Stimulated activated CD4-positive, alpha-beta T cell treated with anti-CD3 and anti-CD28 coated beads, Interleukin-4, amount 100 ng/mL, for 1 hour (primary cell): ENCODE data around the gene TRPM3.

Experiments
- DNase-seq: peaks from one replicate; pipeline ENCODE4 v3.0.0-alpha.2; 2020

Gene TRPM3

DNA sequence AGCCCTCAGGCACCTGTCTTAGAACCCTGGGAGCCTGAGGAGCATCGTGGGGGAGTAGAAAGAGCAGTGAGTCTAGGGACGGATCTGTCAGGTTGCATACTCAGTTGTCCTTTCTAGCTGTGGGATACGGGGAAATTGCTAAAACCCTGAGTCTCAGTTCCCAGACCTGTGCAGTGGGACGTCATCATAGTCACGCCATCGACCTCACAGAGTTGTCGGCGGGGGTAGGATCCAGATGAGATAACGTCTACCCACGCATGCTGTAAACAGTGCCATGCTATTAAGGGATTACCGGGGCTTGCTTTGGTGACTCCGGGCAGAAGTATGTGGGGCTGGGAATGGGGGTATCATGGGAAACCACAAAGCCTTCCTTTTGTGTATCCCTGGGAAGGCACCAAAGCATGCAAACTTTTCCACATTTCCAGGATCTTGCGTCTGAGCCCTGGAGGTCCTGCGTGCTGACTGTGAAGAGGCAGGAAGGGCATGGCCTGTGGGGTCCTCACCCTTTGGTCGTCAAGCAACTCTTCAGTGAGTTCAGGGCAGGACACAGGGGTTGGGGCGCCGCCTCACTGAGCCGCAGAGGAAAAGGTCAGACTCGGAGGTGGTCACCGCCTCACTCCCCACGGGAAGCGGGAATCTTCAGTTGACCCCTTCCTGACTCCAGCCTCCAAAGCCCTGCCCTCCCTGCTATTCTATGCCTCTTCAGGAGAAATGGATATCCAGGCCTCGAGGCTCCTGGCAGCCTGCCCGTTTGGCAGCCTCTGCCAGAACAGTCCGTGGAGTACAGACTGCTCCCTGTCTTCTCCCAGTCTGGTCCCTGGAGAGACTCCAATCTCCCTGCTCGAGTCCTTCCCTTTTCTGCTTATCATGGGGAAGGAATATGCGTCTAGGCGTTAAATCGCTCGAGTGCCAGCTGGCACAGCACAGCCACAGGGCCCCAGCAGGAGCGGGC, 520.1 kb downstream of the TRPM3 start:
- DNase-seq = no peak

DNA sequence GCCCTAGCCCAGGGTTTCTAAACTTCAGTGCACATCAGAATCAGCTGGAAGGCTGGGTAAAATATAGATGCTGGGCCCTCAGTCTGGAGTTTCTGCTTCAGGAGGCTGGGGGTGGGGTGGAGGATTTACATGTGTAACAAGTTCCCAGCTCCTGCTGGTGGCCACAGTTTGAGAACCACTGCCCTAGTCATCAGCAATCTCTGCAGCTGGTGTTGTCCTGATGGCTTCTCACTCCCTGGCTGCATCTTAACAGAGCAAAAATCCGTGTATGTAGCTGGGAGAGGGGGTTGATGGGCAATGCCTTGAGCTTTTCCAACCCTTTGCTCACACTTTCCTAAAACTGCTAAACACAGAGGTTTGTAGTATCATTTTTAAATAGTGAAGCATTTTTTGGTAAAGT, 520.9 kb downstream of the TRPM3 start:
- DNase-seq = no peak

DNA sequence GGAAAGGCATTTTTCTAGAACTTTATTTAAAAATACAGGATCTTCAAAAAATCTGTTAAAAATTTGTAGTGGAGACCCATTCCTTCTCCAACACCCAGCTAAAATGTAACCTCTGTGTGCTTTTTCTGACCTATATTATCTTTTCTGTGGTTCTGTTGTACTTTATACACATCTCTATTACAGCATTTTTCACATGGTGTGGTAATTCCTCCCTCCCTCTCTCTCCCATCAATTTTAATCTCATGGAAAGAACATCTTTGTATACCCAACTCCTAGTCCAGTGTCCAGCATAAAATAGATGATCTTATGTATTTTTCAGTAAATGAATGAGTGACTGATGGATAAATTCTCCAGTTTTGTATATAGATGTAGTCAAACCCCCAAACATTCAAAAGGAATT, 523.5 kb downstream of the TRPM3 start:
- no peak for DNase-seq

DNA sequence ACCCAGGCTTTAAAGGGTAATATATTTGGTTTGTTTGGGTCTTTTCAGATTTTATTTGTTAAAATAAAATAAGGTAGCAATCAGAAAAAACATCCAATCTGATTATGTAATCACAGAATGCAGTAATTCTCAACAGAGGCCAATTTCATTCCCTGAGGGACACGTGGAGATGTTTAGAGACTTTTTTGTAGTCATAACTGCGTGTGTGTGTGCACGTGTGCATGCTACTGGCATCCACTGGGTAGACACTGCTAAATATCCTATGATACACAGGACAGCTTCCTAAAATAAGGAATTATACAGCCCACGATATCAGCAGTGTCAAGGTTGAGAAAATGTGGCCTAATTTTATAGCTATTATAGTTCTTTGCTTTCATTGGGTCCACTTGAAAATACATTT, 526.2 kb downstream of the TRPM3 start:
- DNase-seq = no peak

DNA sequence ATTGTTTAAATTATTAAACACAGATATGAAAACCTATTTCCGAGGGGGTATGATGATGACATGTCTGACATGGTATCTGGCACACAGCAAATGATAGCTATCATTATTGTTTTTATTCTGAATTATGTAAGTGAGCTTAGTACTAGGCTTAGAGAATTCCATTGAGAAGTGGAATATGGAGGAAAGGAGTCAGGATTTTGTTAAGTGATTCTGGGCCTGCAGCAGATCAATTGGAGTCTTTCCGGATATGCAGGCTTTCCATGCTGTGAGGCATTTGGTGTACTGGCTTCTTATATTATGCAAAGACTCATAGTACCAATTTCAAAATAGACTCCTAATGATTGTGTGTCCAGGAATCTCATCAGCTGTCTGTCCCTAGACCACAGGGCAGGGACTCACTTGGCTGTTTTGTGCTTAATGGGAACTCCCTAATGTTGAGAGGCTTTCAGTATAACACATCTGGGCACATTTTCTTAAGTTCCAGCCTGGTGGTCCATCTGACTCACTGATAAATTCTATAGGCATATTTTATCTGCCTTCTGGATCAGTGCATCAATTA, 527.0 kb downstream of the TRPM3 start:
- DNase-seq = no peak

DNA sequence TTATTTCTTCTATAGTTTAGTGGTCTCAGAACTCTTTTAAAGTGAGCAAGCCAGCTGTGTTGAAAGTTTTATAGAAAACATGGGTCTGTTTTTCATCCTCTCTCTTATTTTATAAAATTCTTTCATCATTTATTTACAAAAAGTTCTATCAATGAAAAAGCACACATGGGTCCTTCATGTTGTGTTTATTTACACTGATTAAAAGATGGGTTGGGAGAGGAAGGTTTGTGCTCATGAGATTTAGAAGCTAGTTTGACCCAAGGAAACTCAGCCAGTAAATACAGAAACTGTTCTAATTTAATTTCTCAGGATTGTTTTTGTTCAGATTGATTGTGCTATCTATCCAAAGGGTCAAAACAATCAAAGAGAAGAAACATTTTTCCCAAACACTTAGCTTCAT, 528.2 kb downstream of the TRPM3 start:
- no peak for DNase-seq

DNA sequence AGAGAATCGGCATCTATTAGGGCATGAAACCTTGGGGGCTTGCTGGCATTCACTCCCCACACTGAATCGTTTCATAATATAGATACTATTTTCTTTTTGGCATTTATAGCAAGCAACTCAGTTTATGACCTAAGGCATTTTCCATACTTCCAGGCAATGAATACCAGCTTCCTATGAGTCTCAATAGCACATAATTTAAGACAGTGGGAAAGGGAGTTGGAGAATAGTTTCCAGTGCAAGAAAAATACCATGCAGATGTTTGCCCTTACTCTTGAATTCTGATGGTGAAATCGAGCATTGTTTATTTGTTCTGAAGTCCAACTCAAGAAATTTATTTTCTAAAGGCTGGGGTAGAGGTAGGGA, 531.1 kb downstream of the TRPM3 start:
- no peak for DNase-seq

DNA sequence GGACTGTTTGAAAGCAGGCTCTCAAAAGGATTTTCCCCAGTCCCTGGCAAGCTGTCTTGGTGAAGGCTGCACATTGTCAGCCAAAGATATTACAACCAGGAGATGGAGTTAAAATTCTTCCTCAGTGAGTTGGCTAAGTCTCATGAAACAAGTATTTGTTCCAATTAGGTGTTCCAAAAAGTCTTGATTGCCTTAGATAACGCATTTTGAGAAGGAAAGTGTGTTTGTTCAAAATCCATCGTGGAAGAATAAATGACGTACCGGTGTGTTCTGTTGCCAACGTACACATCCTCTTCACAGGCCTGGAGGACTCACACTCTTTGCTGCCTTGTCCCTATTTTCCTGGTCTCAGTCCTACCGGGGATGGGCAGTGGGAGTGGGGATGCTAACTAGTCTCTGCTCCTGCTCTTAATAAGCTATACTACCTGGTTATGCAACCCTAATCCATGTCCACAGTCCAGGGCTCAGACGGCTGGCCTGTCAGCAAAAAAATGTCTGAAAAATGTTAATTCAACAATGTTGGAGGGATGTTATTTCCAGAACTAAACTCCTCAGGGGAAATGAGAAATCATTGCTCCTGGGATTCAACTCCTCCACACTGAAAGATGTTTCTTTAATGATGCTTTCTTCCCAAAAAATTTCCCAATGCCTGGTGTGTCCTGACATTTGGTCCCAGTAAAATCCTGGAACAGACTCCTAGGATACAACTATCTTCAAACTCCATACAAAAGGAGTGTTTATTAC, 531.7 kb downstream of the TRPM3 start:
- DNase-seq = no peak

DNA sequence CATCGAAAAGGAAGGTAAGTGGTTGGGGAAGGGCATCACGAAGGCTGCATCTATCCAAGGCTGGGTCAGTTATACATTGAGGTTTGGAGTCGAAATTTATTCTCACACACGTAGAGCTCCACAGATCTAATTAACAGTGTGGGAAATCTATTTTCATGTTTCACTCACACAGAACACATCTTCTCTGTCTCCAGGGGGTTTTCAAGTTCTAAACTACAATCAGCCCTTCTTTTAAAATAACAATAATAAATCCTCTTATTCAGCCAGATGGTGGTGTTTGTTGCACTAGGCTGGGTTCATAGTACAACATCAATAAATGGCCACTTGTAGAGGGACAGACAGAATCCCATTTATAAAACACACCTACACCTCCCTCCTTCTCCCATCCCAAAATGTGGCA, 532.4 kb downstream of the TRPM3 start:
- DNase-seq = no peak

DNA sequence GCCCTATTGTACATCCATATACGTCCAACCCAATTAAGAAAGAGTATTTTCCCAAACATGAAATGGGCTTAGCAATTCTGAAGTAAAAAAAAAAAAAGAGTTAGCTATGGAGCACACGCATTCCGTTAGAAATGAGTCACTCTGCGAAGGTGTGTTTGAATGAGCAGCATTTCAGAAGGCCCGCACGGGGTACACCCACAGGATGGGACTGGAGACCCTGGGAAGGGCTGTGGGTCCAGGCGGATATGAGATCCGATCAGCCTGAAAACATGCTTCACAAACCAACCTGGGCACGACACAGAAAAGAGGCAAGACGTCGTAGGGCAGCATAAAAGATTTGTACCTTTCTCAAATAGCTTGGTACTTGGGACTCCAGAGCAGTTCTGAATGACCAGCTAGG, 533.0 kb downstream of the TRPM3 start:
- no peak for DNase-seq

DNA sequence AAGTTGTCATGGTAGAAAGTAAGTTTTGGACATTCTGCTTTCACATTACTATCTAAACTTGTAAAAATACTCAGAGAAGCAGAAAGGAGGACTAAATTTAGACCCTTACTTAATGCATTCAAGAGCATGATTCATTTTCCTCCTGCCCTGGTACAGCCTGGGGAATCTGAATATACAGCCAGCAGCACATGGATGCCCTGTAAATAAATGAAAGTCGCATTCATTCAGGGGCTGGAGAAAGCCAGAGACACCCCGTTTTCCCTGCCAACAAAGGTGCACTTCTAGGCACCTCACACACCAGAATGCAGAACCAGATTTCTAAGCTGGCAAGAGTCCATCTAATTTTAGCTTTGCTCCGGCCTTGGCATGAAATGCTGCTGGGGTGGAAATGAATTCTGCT, 534.2 kb downstream of the TRPM3 start:
- no peak for DNase-seq

DNA sequence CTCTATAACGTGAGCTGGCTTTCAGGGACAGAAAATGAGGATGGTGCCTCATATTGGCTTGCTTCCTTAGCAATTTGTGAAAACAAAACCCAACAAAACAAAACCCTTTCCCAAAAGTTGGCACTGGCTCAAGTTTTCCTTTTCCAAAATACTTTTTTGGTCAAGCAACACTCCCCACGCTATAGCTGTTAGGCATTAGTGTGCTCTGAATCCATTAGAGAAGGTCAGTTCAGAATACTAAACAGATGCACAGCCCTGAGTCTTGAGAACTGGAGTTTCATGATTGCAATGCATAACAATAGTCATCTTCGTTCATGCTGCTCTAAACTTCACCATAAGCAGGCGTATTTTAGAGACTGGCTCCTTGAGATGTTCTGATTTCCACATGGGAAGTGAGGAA, 534.9 kb downstream of the TRPM3 start:
- DNase-seq = no peak

DNA sequence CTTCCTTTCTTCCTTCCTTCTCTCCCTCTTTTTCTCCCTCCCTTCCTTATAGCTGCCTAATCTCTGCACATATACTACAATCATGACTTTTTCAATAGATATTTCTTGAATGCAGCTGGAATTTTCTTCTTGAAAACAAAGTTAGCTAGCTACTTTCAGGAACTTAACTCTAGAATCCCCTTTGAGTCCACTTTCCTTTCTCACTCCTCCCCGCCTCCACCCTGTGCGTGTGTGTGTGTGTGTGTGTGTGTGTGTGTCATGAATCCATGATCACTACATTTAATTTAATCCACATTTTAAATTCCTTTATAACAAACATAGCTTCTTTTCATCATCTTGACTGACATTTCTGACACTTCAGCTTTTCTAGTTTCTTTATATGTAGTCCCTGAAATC, 539.5 kb downstream of the TRPM3 start:
- no peak for DNase-seq

DNA sequence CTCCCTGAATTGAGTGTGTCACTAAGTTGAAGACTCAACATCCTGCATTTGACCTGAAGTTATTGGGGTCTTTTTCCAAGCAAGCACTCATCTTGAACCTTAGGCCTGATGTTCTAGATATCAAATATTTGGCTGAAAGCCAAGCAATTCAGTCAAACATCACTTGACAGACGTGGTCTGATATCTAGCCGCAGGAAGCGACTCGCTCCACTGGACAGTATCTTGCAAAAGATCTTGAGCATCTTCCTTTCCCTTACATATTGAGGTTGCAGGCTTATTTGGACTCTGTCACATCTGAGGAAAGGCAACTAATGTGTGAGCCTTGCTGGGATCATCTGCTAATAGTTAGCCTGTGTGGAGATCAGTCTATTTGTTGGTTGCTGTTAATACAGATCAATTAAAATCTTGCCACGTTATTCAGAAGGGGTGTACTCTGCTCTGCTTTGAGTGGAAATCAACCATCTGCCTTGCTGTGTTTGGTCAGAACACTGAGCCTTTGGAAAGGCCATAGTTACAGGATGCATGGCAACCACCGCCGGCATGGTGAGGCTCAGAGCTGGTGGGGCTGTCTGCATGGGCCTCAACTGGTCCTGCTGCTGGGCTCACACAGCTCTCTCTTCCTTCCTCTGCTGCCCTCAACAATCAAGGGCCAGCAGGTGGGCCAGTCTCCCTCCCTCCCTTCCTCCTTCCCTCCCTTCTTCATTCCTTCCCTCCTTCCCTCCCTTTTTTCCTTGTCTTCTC, 540.0 kb downstream of the TRPM3 start:
- DNase-seq = no peak

DNA sequence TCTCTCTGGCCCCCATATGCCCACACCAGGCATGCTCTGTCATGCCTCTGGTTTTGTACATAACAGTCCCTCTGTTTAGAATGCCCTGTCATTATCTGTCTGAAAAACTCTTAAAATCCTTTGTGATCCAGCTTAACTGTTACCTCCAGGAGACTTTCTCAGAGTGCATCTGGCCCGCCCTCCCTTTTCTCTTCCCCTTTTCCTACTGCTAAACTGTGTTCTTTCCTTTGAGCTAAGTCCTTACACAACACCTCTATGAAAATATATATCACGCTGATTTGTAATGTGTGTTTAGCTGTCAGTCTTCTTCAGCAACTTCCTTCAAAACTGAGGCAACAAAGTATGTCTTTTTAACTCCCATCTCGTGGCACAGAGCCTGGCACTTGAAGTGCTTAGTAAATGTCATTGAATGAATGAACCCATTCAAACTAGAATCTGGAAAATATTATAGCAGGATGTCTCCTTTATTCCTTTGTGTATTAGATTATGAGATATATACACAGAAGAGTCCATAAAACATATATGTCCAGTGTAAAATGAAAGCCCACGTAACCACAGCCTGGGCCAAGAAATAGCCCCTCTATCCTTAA, 540.7 kb downstream of the TRPM3 start:
- DNase-seq = no peak

DNA sequence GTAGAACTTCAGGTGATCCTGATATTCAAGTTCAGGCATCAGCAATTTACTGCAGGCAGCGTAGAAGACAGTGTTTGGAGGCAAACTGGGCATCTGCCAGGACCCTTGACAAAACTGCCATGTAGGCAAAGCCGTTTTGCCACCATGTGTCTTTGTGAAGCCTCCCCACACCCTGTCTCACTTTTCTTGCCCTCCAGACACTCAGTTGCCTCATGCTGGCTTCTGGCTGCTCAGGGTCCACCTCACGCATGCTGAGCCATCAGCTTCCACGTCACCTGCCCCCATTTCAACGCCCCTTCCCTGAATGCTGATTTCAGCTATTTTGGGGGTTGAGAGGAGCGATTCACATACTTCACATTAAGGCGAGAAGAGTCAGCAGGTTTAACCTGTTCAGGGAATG, 541.7 kb downstream of the TRPM3 start:
- no peak for DNase-seq

DNA sequence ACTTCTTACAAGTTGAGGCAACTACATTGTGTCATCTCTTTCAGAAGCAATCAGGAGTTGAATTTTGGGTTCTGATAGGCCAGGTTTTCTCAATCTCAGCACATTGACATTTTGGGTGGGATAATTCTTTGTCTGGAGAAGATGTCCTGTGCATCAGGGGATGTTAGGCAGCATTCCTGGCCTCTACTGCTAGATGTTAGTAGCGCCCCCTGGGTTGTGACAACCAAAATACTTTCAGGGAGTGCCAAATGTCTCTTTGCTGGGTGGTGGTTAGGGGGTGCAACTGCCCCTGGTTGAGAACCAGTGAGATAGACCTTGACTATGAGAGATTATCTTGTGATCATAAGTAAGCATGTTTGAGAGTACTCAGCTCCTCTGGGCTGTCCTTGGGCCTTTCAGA, 542.7 kb downstream of the TRPM3 start:
- no peak for DNase-seq

DNA sequence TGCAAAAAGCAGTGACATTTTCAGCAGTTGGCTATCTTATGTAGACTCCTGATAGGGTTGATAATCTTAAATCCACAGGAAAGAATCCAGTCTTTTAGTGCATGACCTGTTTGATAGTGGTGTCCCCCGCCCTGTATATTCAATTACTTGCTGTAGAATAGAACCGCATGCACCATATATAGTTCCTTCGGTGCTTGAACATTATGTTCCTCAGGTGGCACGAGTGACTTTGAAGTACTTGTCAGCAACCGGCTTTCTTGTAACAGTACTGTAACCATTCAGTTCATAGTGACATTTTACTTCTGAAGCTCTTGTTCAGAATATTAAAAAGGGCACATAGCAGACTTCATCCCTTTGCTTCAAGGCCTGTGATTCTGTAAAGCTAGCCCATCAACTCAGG, 543.8 kb downstream of the TRPM3 start:
- DNase-seq = no peak

DNA sequence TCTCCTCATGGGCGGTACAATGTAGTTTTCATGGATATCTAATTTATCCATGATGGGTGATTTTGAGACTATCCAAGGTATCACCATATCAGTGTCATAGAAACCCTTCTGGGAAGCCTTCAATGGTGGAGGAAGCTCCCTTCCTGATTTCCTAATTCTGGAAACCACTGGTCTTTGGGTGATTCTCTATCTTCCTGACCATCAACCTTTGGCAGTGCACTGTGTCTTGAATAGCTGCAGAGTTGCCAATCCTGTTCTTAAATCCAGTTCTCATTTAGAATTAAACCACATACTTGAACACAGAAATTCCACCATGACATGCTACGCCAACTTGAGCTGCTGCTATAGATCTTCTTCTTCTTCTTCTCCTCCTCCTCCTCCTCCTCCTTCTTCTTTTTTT, 545.3 kb downstream of the TRPM3 start:
- DNase-seq = no peak

DNA sequence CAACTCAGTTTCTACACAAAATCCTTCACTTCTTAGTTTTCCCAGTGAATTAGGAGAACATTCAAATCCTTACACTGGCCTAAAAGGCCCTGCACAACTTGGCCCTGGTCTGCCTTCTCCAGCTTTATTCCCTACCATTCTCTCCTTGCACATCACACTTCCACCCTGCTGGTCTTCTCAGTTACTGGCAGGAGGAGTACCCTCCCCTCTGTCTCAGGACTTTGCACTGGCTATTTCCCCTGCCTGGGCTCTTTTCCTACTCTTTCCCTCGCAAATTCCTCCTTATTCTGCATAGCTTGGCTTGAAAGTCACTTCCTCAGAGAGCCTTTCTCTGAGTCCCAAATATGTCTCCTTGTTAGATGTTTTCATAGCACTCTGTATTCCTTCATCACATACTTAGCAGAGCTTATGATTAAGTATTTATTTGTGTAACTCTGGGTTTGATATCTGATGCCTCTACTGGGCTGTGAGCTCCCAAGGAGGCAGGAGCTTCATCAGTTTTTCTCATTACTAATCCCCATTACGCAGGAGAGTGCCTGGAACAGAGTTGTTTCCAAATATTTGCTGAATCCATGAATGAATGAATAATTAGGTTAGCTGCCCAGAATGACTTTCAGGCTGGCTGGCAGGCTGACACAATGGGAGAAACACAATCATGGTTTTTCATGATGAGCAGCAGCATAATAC, 547.1 kb downstream of the TRPM3 start:
- no peak for DNase-seq

DNA sequence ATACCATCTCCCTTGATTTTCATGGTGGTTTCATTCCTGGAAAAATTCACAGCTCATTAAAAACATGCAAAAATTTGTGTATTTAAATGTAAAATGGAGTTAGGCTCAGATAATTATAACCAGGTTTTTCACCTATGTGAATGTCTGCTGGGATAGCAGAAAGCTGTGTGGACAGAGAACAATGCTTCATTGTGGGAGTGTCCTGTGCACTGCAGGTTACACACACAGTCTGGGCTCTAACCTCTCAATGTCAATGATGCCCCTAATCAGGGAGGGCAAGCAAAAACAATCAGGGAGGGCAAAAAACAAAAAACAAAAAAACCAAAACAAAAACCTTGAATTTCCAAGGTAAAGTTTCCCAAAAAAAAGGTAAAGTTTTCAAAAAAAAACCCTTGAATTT, 548.1 kb downstream of the TRPM3 start:
- DNase-seq = no peak

DNA sequence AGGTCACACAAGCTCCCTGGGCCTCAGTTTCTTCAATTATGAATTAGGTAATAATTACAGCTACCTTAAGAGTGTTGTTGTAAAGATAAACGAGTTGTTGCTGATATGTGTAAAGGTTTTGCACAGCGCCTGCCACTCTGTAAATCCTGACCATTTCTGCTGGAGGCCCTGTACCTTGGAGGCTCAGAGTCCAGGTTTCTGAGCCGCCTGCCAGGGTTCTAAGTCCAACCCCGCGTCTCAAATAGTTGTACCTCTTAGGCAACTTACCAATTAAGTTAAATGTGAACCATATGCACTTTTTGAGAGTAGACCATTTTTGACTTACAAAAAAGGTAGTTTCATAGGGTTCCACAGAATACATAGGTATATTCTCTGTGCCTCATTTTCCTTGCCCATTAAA, 550.2 kb downstream of the TRPM3 start:
- no peak for DNase-seq
